ENCODE results near the gene CLIP2.

The CLIP2 gene

DNA sequence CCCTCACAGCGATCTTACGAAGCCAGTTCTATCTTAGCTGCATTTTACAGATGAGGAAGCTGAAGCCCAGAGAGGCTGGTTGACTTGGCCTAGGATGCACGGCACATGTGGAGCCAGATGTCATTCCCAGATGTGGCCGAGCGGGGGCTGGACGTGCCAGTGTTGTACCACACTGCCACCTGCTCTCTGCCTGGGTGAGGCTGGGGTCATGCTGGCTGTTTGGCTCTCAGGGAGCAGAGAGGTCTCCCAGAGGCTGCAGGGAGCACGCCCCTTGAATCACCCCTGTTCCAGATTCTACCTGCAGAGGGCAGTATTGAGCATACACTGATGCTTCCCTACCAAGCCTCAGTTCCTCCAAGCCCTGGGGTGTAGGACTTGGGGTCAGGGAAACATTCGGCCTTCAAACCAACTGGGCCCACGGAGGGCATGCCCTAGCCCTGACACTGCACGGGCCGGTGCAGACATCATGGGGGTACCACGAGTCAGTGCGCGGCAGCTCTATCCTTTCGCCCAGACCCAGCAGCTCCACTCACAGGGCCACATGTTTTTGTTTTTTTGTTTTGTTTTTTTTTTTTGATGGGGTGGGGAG lies 160.7 kb downstream of the CLIP2 start:
- DNase-seq = no peak

DNA sequence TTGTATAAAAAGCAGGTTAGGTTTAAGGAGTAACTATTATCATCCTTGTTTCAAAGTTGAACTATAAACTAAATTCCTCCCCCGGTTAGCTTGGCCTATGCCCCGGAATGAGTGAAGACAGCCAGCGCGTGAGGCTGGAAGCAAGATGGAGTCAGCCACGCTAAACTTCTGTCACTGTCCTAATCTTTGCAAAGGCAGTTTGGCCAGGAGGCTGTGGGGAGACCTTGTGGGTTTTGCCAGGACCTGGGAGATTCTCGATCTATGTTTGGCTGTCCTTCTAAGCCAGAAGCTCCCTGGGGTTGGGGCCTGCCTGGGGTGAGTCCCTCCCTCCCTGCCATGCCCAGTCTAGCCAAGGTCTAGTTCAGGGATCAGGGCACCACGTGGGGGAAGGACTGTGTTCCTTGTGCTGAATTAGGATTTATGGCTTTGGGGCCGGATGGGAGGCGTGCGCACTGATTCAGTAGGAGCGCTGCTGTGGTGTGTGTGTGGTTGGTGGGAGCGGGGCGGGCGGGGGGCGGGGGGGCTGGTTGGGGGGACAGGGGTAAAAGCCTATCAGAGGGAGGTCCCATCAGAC lies 163.6 kb downstream of the CLIP2 start:
- DNase-seq = no peak

DNA sequence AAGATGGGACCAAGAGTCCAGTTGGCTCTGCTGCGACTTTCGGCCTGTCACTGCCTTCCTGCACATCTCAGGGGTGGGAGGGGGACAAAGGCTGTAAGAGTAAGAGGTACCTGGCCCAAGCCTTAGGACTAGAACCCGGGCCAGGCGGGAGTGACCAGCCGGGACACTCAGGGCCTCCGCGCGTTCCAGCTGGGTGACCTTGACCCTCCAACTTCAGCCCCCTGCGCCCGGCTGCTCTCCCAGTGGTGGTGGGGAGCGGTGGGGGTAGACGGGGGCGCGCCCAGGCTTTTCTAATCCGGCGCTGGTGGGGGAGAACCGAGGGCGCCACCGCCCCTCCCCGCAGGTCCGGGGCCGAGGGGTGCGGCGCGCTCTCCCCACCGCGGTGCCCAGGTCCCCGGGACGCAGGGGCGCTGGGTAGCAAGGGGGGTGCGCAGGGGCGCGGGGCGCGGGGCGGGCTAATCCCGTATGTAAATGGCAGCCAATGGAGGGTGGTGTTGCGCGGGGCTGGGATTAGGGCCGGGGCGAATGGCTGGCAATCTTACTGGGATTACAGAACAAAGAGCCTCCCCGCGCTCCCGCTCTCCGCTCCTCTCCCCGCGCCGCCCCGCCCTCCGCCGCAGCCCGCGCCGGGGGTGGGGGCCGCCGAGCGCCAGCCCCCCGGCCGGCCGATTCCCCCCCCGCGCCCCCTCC lies 164.3 kb downstream of the CLIP2 start, which contains the start of gene GTF2IRD1:
Gene GTF2IRD1, plus strand, starts transcription at position 585 of the 690 bp plus-strand sequence. CDS start 54,175 bp downstream, outside the sequence.
- no peak for DNase-seq

DNA sequence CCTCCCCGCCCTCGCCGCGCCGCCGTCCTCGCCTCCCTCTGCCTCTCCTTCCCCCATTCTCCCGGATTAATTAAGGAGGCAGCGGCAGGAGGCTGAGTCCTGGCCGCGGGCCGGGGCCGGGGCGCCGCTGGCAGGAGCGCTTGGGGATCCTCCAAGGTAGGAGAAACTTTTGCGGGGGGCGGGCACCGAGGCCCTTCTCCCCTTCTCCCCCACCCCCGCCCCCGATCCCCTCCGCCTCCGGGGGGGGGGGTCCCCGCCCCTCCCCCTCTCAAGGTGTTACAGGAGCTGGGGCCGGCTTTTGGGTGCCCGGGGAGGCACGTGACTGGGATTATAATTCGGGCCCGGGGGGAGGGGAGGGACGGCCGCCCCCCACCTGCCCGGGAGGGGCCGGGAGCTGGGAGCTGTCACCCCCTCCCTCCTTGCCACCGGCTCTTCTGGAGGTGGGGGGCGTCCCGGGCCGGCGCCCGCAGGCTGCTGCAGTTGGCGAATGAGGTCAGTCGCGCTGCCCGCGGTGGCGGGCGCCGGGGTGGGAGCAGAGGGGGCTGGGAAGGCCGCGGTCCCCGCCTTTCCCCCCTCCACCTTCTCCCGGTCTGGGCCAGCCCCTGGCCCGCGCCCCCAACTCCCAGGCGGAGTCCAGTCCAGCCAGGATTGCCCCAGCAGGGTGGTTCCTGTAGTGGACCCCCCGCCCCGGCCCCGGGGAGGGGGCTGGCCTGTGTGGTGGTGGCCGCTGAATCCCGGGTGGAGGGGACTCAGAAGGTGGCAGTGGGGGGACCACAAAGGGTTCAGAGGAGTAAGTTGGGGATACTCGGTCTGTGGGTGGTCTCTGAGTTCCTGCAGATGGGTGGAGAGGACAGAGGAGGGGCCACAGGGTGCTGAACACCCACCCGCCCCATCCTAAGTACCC lies 165.1 kb downstream of the CLIP2 start:
- DNase-seq = no peak

DNA sequence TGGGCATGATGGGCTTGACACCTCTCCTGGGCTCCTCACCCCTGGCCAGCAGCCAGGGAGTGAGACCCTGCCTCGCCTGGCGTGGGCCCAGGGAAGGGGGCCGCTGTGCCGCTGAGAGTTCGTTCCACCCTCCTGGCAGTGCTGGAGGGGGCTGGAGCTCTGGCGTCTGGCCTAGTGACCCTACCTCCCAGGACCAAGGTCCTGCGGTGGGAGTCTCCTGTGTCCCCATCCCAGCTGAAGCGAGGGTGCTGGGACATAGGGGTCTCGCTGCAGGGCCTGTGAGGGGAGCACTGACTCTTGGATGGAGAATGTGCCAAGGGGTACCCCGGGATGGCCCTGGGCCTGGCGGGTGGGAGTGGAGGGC lies 165.7 kb downstream of the CLIP2 start:
- DNase-seq = no peak

DNA sequence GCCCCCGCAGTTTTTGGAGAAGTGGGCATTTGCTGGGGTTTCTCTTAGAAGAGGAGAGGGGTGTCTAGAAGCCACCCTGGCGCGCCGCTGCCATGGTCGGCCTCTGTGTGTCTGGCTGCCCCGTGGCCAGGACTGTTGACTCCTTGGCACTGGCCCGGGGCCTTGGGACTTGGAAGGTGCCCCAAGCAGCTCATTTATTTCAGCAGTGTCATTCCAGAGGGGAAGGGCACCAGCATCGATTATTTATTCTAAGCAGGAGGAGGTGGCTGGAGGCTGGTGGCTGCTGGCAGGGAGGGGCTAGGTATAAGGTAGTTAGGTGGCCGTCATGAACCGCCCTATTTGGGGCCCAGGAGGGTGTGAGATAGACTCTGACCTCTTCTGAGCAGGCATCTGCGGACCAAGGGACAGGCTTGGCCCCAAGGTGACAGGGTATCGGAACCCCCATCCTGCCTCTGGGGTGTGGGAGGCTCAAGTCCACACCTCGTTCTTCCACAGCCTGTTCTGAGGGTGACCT lies 166.1 kb downstream of the CLIP2 start:
- DNase-seq = no peak

All from NCI-H2107 (cell line).